Esophagus muscularis mucosa (tissue), 4 donors: ENCODE results near the gene COMMD1.

ENCODE experiments used
- EP300 ChIP-seq: sonication (generic); formaldehyde crosslinking; IDR thresholded peaks from one replicate; pipeline ENCODE4 v1.6.1; 2017; ENCODE audit warnings: antibody characterized with exemption
- POLR2A ChIP-seq: fragments of 450-650 bp; IDR thresholded peaks from one replicate; pipeline ENCODE4 v1.6.1; 2017; ENCODE audit warnings: antibody characterized with exemption, moderate library complexity, mild to moderate bottlenecking, low read depth
- TF ChIP-seq, protein P1 (sequence below), 3 experiments: fragments of 200-600 bp in 2 of 3; fragments of 450-650 bp in 1 of 3; sonication (generic) in 2 of 3; IDR thresholded peaks; one replicate each; pipeline ENCODE4 v1.5.1; 2017 to 2019; ENCODE audit warnings: antibody characterized with exemption in 3 of 3, mild to moderate bottlenecking in 2 of 3, moderate library complexity in 1 of 3

DNA sequence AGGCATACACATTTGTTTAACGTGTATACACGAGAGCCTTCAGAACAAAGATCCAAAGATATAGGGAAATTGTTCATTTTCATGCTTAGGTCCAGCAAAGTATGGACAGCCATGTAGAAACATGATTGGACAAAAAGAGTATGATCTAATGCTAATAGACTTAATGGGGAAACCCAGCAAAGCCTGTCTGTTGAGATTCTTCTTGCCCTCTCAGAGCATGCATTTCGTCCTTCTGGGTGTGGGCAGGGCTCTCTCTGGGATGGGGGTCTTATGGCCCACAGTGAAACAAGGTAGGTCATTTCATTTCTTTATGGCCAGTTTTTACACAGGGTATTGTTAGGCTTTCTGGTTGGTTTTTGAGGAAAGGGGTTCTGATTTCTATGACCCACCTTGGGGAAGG is 124.4 kb downstream of the COMMD1 start:
- TF ChIP-seq POLR2A (no peak), EP300 (no peak)
- TF ChIP-seq, protein P1, sequence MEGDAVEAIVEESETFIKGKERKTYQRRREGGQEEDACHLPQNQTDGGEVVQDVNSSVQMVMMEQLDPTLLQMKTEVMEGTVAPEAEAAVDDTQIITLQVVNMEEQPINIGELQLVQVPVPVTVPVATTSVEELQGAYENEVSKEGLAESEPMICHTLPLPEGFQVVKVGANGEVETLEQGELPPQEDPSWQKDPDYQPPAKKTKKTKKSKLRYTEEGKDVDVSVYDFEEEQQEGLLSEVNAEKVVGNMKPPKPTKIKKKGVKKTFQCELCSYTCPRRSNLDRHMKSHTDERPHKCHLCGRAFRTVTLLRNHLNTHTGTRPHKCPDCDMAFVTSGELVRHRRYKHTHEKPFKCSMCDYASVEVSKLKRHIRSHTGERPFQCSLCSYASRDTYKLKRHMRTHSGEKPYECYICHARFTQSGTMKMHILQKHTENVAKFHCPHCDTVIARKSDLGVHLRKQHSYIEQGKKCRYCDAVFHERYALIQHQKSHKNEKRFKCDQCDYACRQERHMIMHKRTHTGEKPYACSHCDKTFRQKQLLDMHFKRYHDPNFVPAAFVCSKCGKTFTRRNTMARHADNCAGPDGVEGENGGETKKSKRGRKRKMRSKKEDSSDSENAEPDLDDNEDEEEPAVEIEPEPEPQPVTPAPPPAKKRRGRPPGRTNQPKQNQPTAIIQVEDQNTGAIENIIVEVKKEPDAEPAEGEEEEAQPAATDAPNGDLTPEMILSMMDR (IDR thresholded peaks at IDR 0.05), result no peak
